ENCODE results near the gene CDK19.

DNA sequence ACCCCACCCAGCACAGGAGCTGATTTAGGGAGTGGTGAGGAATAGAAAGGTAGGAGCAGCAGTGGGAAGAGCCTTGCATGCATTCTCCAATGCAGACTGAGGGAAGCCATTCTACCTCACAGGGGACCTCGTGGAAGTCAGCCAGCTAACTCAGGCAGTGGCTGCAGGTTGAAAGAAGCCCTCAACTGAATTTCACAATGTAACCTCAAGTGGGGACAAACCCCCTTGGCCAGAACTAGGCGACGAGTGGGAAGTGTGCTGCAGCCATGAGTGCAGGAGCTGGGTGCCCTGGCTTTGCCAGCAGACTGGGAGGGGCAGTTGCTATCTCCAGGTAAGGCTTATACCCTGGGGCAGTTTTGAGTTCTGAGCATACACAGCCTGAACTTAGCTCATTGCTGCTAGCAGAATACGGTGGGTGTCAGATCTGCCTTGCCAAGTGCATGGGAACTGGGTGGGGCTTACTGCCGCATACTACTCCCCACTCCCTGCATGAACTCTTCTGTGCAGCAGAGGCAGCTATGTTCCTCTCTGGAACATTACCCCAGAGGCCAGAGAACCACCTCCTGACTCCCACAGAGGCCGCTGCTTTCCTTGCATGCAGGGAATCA is 126.5 kb downstream of the CDK19 start:
- TF ChIP-seq, protein P1, sequence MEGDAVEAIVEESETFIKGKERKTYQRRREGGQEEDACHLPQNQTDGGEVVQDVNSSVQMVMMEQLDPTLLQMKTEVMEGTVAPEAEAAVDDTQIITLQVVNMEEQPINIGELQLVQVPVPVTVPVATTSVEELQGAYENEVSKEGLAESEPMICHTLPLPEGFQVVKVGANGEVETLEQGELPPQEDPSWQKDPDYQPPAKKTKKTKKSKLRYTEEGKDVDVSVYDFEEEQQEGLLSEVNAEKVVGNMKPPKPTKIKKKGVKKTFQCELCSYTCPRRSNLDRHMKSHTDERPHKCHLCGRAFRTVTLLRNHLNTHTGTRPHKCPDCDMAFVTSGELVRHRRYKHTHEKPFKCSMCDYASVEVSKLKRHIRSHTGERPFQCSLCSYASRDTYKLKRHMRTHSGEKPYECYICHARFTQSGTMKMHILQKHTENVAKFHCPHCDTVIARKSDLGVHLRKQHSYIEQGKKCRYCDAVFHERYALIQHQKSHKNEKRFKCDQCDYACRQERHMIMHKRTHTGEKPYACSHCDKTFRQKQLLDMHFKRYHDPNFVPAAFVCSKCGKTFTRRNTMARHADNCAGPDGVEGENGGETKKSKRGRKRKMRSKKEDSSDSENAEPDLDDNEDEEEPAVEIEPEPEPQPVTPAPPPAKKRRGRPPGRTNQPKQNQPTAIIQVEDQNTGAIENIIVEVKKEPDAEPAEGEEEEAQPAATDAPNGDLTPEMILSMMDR (IDR thresholded peaks at IDR 0.05): no peak
- TF ChIP-seq EZH2 (IDR thresholded peaks at IDR 0.05): no peak
